HepG2 (cell line): ENCODE data around the gene DRG1. TPM values are rescaled to one million over a fixed set of nuclear protein-coding genes. Genes with fewer than 3 reads are reported as not detected.

Experiments
- NFIC ChIP-seq: IDR thresholded peaks from 2 replicates; pipeline ENCODE4 v1.6.1; 2012; ENCODE audit warnings: mild to moderate bottlenecking, low read length, inconsistent platforms
- NONO ChIP-seq, 2 experiments: fragments of 450-650 bp in 1 of 2; sonication (generic) in 1 of 2; formaldehyde crosslinking in 1 of 2; IDR thresholded peaks in 1 of 2; conservative IDR thresholded peaks in 1 of 2; 2 replicates each; pipeline versions ENCODE4 v1.6.1 to v1.8.0; 2017 to 2022; ENCODE audit warnings: mild to moderate bottlenecking in 1 of 2, missing genetic modification reagents in 1 of 2, moderate library complexity in 1 of 2
- PBX2 ChIP-seq: IDR thresholded peaks from 2 replicates; pipeline ENCODE4 v1.6.1; 2016; ENCODE audit warnings: control low read depth
- STAT5B ChIP-seq: sonication (generic); formaldehyde crosslinking; IDR thresholded peaks from 2 replicates; pipeline ENCODE4 v1.4.0; 2020; ENCODE audit warnings: missing genetic modification reagents
- TEF ChIP-seq: sonication (generic); formaldehyde crosslinking; IDR thresholded peaks from 2 replicates; pipeline ENCODE4 v1.5.0; 2020; ENCODE audit warnings: missing genetic modification reagents
- THAP11 ChIP-seq: IDR thresholded peaks from 2 replicates; pipeline ENCODE4 v1.6.1; 2016; ENCODE audit warnings: missing biosample characterization, missing genetic modification reagents
- ZFX ChIP-seq: sonication (generic); formaldehyde crosslinking; IDR thresholded peaks from 2 replicates; pipeline ENCODE4 v1.4.0; 2020; ENCODE audit warnings: mild to moderate bottlenecking, low read depth, missing genetic modification reagents, moderate library complexity
- ZNF281 ChIP-seq: sonication (generic); formaldehyde crosslinking; IDR thresholded peaks from 2 replicates; pipeline ENCODE4 v1.4.0; 2020; ENCODE audit warnings: missing genetic modification reagents, borderline replicate concordance
- ZNF30 ChIP-seq: sonication (generic); formaldehyde crosslinking; IDR thresholded peaks from 2 replicates; pipeline ENCODE4 v1.5.0; 2020; ENCODE audit warnings: mild to moderate bottlenecking, missing genetic modification reagents
- ZNF317 ChIP-seq: sonication (generic); formaldehyde crosslinking; IDR thresholded peaks from 2 replicates; pipeline ENCODE4 v1.5.0; 2020; ENCODE audit warnings: mild to moderate bottlenecking, missing genetic modification reagents
- ZNF790 ChIP-seq: sonication (generic); formaldehyde crosslinking; IDR thresholded peaks from 2 replicates; pipeline ENCODE4 v1.8.0; 2022; ENCODE audit warnings: missing genetic modification reagents, mild to moderate bottlenecking, borderline replicate concordance
- ZNF792 ChIP-seq: IDR thresholded peaks from 2 replicates; pipeline ENCODE4 v1.6.1; 2016
- ZSCAN5A ChIP-seq: sonication (generic); formaldehyde crosslinking; IDR thresholded peaks from 2 replicates; pipeline ENCODE4 v1.8.0; 2022; ENCODE audit warnings: mild to moderate bottlenecking, missing genetic modification reagents, borderline replicate concordance
- polyA plus RNA-seq, 8 experiments: library from polyadenylated mRNA; depleted of rRNA in 3 of 8; stranded (reverse) in 7 of 8; unstranded in 1 of 8; fragments of >200 nt; fragmentation: Illumina TruSeq in 4 of 8; extraction: Trizol in 4 of 8; gene quantifications; 2 replicates each; pipeline versions ENCODE4 v1.2.1 to v1.2.3, GENCODE V29; 2011 to 2016; ENCODE audit warnings: low read depth in 4 of 8, missing spikeins in 1 of 8, mixed read lengths in 1 of 8; ENCODE audit not compliant: insufficient read depth in 1 of 8
- total RNA-seq, 5 experiments: library from RNA; depleted of rRNA; stranded (reverse); fragments of >200 nt; fragmentation: Illumina TruSeq; extraction: Trizol; gene quantifications; 2 replicates each; pipeline ENCODE4 v1.2.3, GENCODE V29; 2016; ENCODE audit warnings: low read depth in 1 of 5
- TF ChIP-seq, protein P1 (sequence below): sonication (generic); formaldehyde crosslinking; IDR thresholded peaks from 2 replicates; pipeline ENCODE4 v1.9.0; 2021; ENCODE audit warnings: missing genetic modification reagents, borderline replicate concordance
- TF ChIP-seq, protein P2 (sequence below): sonication (generic); IDR thresholded peaks from 2 replicates; pipeline ENCODE4 v1.6.1; 2016; ENCODE audit warnings: low read depth, borderline replicate concordance
- TF ChIP-seq, protein P3 (sequence below): sonication (generic); formaldehyde crosslinking; IDR thresholded peaks from 2 replicates; pipeline ENCODE4 v1.4.0; 2020; ENCODE audit warnings: missing genetic modification reagents

The DRG1 gene
- total and polyA plus RNA-seq, 2 of the 13 experiments (the other 11 are each of a cell fraction or from before 2014, with no cell fraction given) = 59.0 to 94.8 TPM

DNA sequence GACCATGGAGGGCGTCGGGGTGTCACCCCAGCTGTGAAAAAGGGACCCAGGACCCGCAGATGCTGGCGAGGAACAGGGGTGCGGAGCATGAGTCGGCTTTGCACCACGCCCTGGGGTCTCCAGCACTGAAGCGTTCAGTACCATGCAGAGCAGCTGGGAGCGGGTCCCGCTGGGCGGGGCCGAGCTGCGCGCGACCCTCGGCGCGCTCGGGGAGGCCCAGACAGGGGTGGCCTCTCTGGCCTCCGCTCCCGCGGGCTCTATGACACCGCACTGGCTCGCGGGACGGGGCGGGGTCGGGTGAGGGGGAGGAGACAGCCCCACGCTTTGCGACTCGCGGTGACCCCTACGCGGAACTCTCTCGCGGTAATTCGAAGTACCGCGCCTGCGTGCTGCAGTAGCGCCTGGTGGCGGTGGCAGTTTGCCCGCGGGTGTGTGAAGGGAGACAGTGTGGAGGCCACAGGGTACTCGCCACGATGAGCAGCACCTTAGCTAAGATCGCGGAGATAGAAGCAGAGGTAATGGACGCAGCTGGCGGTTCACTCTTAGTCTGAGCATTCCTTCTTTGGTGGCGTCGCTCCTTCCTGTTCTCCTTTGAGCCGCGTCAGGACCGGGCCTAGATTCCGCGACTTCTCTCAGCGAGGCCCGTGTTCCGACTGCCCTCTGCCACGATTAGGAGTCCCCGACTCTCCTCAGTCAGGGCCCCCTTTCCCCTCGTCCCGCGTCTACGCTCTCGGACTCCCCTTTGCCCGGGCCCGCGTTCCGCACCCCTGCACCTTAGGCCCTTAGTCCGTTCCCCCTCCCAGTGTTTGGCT lies at the start of gene DRG1 (continued):
- TF ChIP-seq TEF (CRISPR knock-in tag) = no peak
- TF ChIP-seq ZNF30 (CRISPR knock-in tag) = no peak
- TF ChIP-seq ZNF281 (CRISPR knock-in tag) = no peak; the same call in 1 of the 2 replicates
- TF ChIP-seq THAP11 = peak; percentile 90
- TF ChIP-seq STAT5B (CRISPR knock-in tag) = no peak
- TF ChIP-seq, protein P1, sequence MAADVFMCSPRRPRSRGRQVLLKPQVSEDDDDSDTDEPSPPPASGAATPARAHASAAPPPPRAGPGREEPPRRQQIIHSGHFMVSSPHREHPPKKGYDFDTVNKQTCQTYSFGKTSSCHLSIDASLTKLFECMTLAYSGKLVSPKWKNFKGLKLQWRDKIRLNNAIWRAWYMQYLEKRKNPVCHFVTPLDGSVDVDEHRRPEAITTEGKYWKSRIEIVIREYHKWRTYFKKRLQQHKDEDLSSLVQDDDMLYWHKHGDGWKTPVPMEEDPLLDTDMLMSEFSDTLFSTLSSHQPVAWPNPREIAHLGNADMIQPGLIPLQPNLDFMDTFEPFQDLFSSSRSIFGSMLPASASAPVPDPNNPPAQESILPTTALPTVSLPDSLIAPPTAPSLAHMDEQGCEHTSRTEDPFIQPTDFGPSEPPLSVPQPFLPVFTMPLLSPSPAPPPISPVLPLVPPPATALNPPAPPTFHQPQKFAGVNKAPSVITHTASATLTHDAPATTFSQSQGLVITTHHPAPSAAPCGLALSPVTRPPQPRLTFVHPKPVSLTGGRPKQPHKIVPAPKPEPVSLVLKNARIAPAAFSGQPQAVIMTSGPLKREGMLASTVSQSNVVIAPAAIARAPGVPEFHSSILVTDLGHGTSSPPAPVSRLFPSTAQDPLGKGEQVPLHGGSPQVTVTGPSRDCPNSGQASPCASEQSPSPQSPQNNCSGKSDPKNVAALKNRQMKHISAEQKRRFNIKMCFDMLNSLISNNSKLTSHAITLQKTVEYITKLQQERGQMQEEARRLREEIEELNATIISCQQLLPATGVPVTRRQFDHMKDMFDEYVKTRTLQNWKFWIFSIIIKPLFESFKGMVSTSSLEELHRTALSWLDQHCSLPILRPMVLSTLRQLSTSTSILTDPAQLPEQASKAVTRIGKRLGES = peak; percentile 81; the same call in 1 of the 2 replicates
- TF ChIP-seq, protein P2, sequence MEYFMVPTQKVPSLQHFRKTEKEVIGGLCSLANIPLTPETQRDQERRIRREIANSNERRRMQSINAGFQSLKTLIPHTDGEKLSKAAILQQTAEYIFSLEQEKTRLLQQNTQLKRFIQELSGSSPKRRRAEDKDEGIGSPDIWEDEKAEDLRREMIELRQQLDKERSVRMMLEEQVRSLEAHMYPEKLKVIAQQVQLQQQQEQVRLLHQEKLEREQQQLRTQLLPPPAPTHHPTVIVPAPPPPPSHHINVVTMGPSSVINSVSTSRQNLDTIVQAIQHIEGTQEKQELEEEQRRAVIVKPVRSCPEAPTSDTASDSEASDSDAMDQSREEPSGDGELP = peak; percentile 90; the same call in 1 of the 2 replicates
- peak; percentile 98 for TF ChIP-seq ZFX (CRISPR knock-in tag)
- TF ChIP-seq NFIC = no peak
- peak; percentile 84; the same call in 1 of the 2 replicates for TF ChIP-seq ZNF790 (CRISPR knock-in tag)
- no peak for TF ChIP-seq ZNF317 (CRISPR knock-in tag)
- TF ChIP-seq PBX2 = peak; percentile 39; the same call in 1 of the 2 replicates
- TF ChIP-seq ZNF792 (CRISPR knock-in tag) = peak; percentile 67; the same call in 1 of the 2 replicates
- TF ChIP-seq NONO (IDR thresholded peaks at IDR 0.05) = no peak
- TF ChIP-seq NONO (CRISPR knock-in tag; conservative IDR thresholded peaks at IDR 0.05) = peak; percentile 95
- no peak for TF ChIP-seq ZSCAN5A
- TF ChIP-seq, protein P3, sequence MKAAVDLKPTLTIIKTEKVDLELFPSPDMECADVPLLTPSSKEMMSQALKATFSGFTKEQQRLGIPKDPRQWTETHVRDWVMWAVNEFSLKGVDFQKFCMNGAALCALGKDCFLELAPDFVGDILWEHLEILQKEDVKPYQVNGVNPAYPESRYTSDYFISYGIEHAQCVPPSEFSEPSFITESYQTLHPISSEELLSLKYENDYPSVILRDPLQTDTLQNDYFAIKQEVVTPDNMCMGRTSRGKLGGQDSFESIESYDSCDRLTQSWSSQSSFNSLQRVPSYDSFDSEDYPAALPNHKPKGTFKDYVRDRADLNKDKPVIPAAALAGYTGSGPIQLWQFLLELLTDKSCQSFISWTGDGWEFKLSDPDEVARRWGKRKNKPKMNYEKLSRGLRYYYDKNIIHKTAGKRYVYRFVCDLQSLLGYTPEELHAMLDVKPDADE (CRISPR knock-in tag) = peak; percentile 86; the same call in 1 of the 2 replicates
